Ramos (cell line): ENCODE data around the gene VSIG1.

ENCODE experiments used
- in situ Hi-C: fragments of 300-500 bp; cut with MboI; formaldehyde crosslinking; loops from one replicate; pipeline ENCODE4 v1.14.3; 2022; ENCODE audit warnings: low sequenced_read_pairs; ENCODE audit not compliant: unreplicated experiment

Gene VSIG1

GRCh38 chrX:108127152-108127551 is 82.3 kb downstream of the VSIG1 start:
- in situ Hi-C loops = no loop called here
